ENCODE measurements around the gene RP2. TPM values are rescaled to one million over a fixed set of nuclear protein-coding genes. Genes with fewer than 3 reads are reported as not detected.
A peak's percentile ranks its signal among the peaks of the same experiment; 100 is the strongest.

The RP2 gene
- total and polyA plus RNA-seq, 8 donors: 13.6 to 24.1 (median 16.2) TPM

GRCh38 chrX:46793386-46794143, 43.3 kb upstream of the RP2 start:
- ATAC-seq (no peak), DNase-seq (no peak)
- Histone ChIP-seq H3K27me3 (no peaks in the 10 kb centered on the region), H3K4me3 (no peak overlapping the region), H3K27ac (peak overlapping the region; percentile 58 to 78), H3K9me3 (no peaks in the 10 kb centered on the region), H3K36me3 (no peaks in the 10 kb centered on the region), H3K4me1 (peaks cover 0 to 18% of the 10 kb centered on the region in 2 donors)
- intact Hi-C loops (cut with DNase I): no loop called here
- TF ChIP-seq, protein P1, sequence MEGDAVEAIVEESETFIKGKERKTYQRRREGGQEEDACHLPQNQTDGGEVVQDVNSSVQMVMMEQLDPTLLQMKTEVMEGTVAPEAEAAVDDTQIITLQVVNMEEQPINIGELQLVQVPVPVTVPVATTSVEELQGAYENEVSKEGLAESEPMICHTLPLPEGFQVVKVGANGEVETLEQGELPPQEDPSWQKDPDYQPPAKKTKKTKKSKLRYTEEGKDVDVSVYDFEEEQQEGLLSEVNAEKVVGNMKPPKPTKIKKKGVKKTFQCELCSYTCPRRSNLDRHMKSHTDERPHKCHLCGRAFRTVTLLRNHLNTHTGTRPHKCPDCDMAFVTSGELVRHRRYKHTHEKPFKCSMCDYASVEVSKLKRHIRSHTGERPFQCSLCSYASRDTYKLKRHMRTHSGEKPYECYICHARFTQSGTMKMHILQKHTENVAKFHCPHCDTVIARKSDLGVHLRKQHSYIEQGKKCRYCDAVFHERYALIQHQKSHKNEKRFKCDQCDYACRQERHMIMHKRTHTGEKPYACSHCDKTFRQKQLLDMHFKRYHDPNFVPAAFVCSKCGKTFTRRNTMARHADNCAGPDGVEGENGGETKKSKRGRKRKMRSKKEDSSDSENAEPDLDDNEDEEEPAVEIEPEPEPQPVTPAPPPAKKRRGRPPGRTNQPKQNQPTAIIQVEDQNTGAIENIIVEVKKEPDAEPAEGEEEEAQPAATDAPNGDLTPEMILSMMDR (IDR thresholded peaks at IDR 0.05): no peak

DNA sequence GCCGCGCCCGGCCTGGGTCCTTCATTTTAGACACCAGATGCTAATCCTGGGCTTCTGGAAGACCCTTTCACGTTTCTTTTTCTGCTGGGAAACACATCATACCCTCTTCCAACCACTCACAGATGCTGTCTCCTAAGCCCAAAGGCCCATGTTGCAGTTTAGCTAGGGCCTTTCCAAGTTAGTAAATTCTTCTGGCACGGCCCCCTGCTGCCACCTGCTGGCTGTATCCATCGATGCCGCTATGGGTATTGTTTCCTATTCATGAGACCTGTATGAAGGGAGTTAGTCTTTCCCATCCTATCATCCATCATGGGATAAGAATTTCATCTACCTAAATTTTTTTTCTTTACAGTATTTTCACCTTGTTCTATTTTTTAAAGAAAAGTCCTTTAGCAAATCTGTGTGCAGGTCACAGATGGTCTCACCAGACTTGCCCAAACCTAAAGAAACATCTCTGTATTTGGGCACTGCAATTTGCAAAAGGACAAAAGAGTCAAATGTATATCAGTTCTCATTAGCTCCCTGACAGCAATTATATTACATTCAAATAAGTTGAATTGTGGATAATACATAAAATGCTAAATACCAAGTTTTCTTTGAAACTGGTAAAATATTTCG, 40.2 kb upstream of the RP2 start:
- no peaks in the 10 kb centered on the region for H3K9me3 ChIP-seq
- ATAC-seq: peak; percentile 89
- H3K4me1 ChIP-seq: peaks cover 0 to 17% of the 10 kb centered on the region in 2 donors
- H3K4me3 ChIP-seq: no peak overlapping the region
- H3K36me3 ChIP-seq: no peaks in the 10 kb centered on the region
- DNase-seq: peak; percentile 35 to 87 (median 67)
- intact Hi-C loops (cut with DNase I): loop anchor here in 1 of 2 donors (5.0 kb wide), 1 partner anchor 39 kb away; the partner anchor contains the start of gene SLC9A7
- no peak overlapping the region for H3K27ac ChIP-seq
- TF ChIP-seq, protein P1 (IDR thresholded peaks at IDR 0.05): peak; percentile 72 to 78
- H3K27me3 ChIP-seq: no peaks in the 10 kb centered on the region

DNA sequence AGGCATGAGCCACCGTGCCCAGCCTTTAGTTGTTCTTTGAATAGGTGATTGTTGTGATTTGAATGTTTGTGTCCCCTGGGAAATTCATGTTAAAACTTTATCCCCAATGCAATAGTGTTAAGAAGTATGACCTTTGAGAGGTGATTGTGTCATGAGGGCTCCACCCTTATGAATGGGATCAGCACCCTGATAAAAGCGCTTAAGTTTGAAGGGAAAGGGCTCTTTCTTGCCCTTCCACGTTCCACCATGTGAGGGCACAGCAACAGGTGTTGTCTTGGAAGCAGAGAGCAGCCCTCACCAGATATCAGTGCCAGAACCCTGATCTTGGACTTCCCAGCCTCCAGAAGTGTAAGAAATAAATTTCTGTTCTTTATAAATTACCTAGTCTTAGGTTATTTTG, 33.7 kb upstream of the RP2 start:
- Histone ChIP-seq H3K36me3 (no peaks in the 10 kb centered on the region), H3K4me3 (no peak overlapping the region), H3K4me1 (no peaks in the 10 kb centered on the region), H3K9me3 (no peaks in the 10 kb centered on the region), H3K27me3 (no peaks in the 10 kb centered on the region), H3K27ac (no peak overlapping the region)
- TF ChIP-seq, protein P1 (IDR thresholded peaks at IDR 0.05): no peak
- ATAC-seq (peak; percentile 35), DNase-seq (no peak)
- intact Hi-C loops (cut with DNase I): no loop called here

DNA sequence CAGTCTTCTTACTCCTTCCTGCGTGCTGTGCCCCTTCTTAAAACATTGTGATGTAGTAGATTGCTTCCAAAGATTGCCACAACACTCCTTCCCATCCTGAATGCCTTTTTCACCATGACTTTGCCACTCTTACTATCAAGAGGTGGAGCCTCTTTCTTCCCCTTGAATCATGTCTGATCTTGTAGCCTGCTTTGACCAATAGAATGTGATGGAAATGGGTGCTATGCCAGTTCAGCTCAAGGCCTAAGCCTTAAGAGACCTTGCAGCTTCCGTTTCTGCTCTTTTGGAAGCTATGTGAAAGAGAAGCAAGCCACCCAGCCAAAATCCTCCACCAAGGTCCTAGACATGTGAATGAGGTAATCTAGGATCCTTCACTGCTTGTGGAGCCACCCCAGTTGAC, 31.6 kb upstream of the RP2 start:
- no peak for ATAC-seq

DNA sequence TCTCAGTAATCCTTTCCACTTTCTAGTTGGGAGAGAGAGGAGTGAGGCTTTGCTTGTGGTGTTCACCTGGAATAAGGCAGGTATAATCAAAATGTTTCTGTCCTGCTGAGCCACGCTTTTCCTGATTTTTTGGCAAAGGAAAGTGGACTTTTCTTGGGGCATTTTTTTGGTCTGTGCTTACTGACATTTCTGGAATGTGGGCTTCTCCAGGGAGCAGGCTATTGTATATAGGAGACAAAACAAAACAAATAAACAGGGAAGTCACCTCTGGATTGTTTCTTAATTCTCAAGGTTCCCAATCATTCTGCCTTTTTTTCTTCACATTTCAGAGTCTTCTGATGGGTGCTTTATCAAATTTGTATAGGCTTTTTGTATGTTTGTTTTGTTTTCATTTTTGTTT, 25.7 kb upstream of the RP2 start:
- intact Hi-C loops (cut with DNase I): no loop called here
- no peaks in the 10 kb centered on the region for H3K4me1 ChIP-seq
- DNase-seq (no peak), ATAC-seq (no peak)
- TF ChIP-seq, protein P1 (IDR thresholded peaks at IDR 0.05): no peak
- no peaks in the 10 kb centered on the region for H3K9me3 ChIP-seq
- H3K4me3 ChIP-seq: no peak overlapping the region
- no peaks in the 10 kb centered on the region for H3K27me3 ChIP-seq
- H3K36me3 ChIP-seq: no peaks in the 10 kb centered on the region
- no peak overlapping the region for H3K27ac ChIP-seq

More for the DNA sequence above, 31.6 kb upstream of the RP2 start:
- Histone ChIP-seq H3K9me3 (no peaks in the 10 kb centered on the region), H3K4me1 (no peaks in the 10 kb centered on the region), H3K27ac (no peak overlapping the region), H3K36me3 (no peaks in the 10 kb centered on the region), H3K4me3 (no peak overlapping the region), H3K27me3 (no peaks in the 10 kb centered on the region)
- TF ChIP-seq, protein P1 (IDR thresholded peaks at IDR 0.05): no peak
- intact Hi-C loops (cut with DNase I): no loop called here
- no peak for DNase-seq

All from left lung (tissue), 10 donors.